KMS-11 (cell line): Measurements from ENCODE around the gene STX3.
A peak's percentile ranks its signal among the peaks of the same experiment; 100 is the strongest.

Experiments used
- H2AFZ ChIP-seq: fragments of 200-600 bp; sonication (generic); 2 replicates; pipeline ENCODE4 v1.6.1; 2016; ENCODE audit warnings: antibody characterized with exemption, mixed run types, low read depth
- H3K27ac ChIP-seq: fragments of 200-600 bp; sonication (generic); 2 replicates; pipeline ENCODE4 v1.6.1; 2016; ENCODE audit warnings: mild to moderate bottlenecking, mixed run types
- H3K27me3 ChIP-seq: fragments of 200-600 bp; sonication (generic); 2 replicates; pipeline ENCODE4 v1.6.1; 2017; ENCODE audit warnings: mild to moderate bottlenecking, low read depth, mixed run types, moderate library complexity; ENCODE audit not compliant: insufficient read depth
- H3K36me3 ChIP-seq: fragments of 200-600 bp; sonication (generic); 2 replicates; pipeline ENCODE4 v1.6.1; 2017; ENCODE audit warnings: mild to moderate bottlenecking, mixed run types; ENCODE audit not compliant: insufficient read depth
- H3K4me1 ChIP-seq: fragments of 200-600 bp; sonication (generic); 2 replicates; pipeline ENCODE4 v1.6.1; 2016; ENCODE audit warnings: mild to moderate bottlenecking, low read depth, mixed run types; ENCODE audit not compliant: poor library complexity, severe bottlenecking
- H3K4me2 ChIP-seq: fragments of 200-600 bp; sonication (generic); 2 replicates; pipeline ENCODE4 v1.7.0; 2016; ENCODE audit warnings: mild to moderate bottlenecking, mixed run types
- H3K4me3 ChIP-seq: fragments of 200-600 bp; sonication (generic); IDR thresholded peaks from 2 replicates; pipeline ENCODE4 v1.6.1; 2017; ENCODE audit warnings: low read depth, low read length, mixed read lengths; ENCODE audit not compliant: insufficient read depth
- H3K79me2 ChIP-seq: fragments of 200-600 bp; sonication (generic); 2 replicates; pipeline ENCODE4 v1.6.1; 2016; ENCODE audit warnings: low read depth, mixed run types; ENCODE audit not compliant: insufficient read depth
- H3K9ac ChIP-seq: fragments of 200-600 bp; sonication (generic); 2 replicates; pipeline ENCODE4 v1.6.1; 2016; ENCODE audit warnings: mild to moderate bottlenecking, mixed run types
- H4K20me1 ChIP-seq: fragments of 200-600 bp; sonication (generic); 2 replicates; pipeline ENCODE4 v1.6.1; 2016; ENCODE audit warnings: mild to moderate bottlenecking, mixed run types; ENCODE audit not compliant: insufficient read depth
- CTCF ChIP-seq: fragments of 200-600 bp; sonication (generic); conservative IDR thresholded peaks from 2 replicates; pipeline ENCODE4 v1.6.1; 2017; ENCODE audit warnings: low read depth, mild to moderate bottlenecking, antibody characterized with exemption, low read length, moderate library complexity, mixed read lengths

STX3 gene

DNA sequence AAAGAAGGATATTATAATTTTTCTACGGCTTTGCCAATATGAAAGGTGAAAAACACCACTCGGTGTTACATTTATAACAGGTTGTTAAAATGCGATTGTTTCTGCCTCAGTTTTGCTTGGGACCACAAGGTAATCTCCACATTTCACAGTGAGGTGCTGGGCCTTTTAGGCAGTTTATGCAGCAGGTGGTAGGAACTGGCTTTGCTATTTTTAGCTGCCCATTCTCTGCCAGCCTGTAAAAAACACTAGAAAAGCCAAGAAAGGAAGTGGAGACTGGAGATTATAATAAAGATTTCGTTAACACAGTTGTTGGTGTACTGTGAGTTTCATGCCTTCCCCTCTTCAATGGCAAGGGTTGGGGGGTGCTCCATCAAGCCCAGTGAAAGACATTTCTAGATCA, 63.4 kb downstream of the STX3 start:
- Histone ChIP-seq H3K27ac (peak overlapping the region; percentile 55), H3K4me2 (peak overlapping the region; percentile 79), H3K9ac (peak overlapping the region; percentile 3; the same call in 1 of the 2 replicates), H3K4me1 (peaks cover 45% of the 10 kb centered on the region), H4K20me1 (no peaks in the 10 kb centered on the region), H3K27me3 (no peaks in the 10 kb centered on the region), H3K4me3 (no peak overlapping the region), H3K36me3 (no peaks in the 10 kb centered on the region), H3K79me2 (no peaks in the 10 kb centered on the region), H2AFZ (peak overlapping the region; percentile 50)
- TF ChIP-seq CTCF: no peak

DNA sequence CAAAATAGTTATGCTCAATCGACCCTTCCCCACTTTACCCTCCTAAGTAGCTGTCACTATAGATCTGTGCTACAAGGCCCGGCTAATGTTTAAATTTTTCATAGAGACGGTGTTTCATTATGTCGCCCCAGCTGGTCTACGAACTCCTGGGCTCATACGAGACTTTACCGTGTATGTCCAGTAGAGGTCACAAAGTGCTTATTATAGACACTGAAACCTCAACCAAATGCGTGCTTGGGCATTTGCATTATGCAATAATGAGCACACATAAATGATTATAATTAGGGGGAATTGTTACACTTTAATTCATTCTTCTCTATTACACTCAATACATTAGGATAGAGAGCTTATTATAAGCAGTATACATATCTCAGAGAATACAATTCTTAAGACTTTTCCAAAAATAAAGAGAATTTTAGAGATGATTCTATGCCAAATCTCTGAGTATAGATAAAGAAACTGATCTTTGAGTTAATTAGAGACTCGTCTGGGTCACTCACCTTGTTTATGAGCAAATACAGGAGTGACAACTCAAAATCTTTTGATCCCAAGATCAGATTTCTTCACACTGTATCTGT, 67.9 kb downstream of the STX3 start:
- peak; percentile 70 for TF ChIP-seq CTCF
- H3K9ac ChIP-seq: no peak overlapping the region
- H3K4me3 ChIP-seq: no peak overlapping the region
- peaks cover 26% of the 10 kb centered on the region for H3K4me1 ChIP-seq
- H4K20me1 ChIP-seq: no peaks in the 10 kb centered on the region
- no peak overlapping the region; the same call in 1 of the 2 replicates for H3K4me2 ChIP-seq
- H3K79me2 ChIP-seq: no peaks in the 10 kb centered on the region
- H3K27me3 ChIP-seq: no peaks in the 10 kb centered on the region
- no peaks in the 10 kb centered on the region for H3K36me3 ChIP-seq
- H3K27ac ChIP-seq: no peak overlapping the region
- H2AFZ ChIP-seq: peak overlapping the region; percentile 11; the same call in 1 of the 2 replicates

GRCh38 chr11:59829358-59829757, 74.2 kb downstream of the STX3 start:
- TF ChIP-seq CTCF: no peak
- Histone ChIP-seq H3K27me3 (no peaks in the 10 kb centered on the region), H3K4me3 (no peak overlapping the region), H3K27ac (no peak overlapping the region), H2AFZ (no peak overlapping the region), H3K36me3 (no peaks in the 10 kb centered on the region), H3K79me2 (no peaks in the 10 kb centered on the region), H3K4me2 (no peak overlapping the region), H3K9ac (no peak overlapping the region), H3K4me1 (no peaks in the 10 kb centered on the region), H4K20me1 (no peaks in the 10 kb centered on the region)

DNA sequence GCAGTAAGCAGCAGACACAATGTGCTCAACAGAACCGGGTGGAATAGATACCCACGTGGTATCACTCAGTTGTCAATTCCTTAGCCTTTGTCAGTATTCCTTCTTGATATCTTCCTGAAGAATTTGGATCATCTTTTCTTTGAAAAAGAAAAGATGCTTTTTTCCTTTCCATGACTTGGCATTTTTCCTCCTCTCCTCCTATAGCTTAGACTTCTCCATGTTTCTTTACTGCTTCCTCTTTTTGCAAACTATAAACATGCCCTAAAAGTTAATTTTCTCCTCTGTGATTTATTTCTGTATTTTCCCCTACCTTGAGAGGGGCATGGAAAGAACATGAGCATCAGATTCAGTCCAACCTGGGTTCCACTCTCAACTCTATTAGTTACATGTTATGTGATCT, 78.4 kb downstream of the STX3 start:
- H3K79me2 ChIP-seq: no peaks in the 10 kb centered on the region
- H2AFZ ChIP-seq: no peak overlapping the region
- TF ChIP-seq CTCF: no peak
- H4K20me1 ChIP-seq: no peaks in the 10 kb centered on the region
- no peaks in the 10 kb centered on the region for H3K27me3 ChIP-seq
- no peak overlapping the region for H3K4me2 ChIP-seq
- no peak overlapping the region for H3K4me3 ChIP-seq
- no peak overlapping the region for H3K9ac ChIP-seq
- no peaks in the 10 kb centered on the region for H3K4me1 ChIP-seq
- no peaks in the 10 kb centered on the region for H3K36me3 ChIP-seq
- no peak overlapping the region for H3K27ac ChIP-seq
